HepG2 (cell line): Measurements from ENCODE around the gene TBC1D25. TPM values are rescaled to one million over a fixed set of nuclear protein-coding genes. Genes with fewer than 3 reads are reported as not detected.

Experiments used
- CREM ChIP-seq, 2 experiments: sonication (generic) in 1 of 2; formaldehyde crosslinking in 1 of 2; IDR thresholded peaks; 2 replicates each; pipeline versions ENCODE4 v1.4.0 to v1.6.1; 2016 to 2020; ENCODE audit warnings: antibody characterized with exemption in 1 of 2, mild to moderate bottlenecking in 1 of 2, missing genetic modification reagents in 1 of 2
- FOXA3 ChIP-seq: IDR thresholded peaks from 2 replicates; pipeline ENCODE4 v1.6.1; 2016; ENCODE audit warnings: missing genetic modification reagents, missing compliant biosample characterization
- GATAD1 ChIP-seq: IDR thresholded peaks from 2 replicates; pipeline ENCODE4 v1.6.1; 2016; ENCODE audit warnings: missing genetic modification reagents, missing compliant biosample characterization
- HOXA3 ChIP-seq: sonication (generic); formaldehyde crosslinking; IDR thresholded peaks from 2 replicates; pipeline ENCODE4 v1.5.0; 2020; ENCODE audit warnings: missing genetic modification reagents
- KDM2A ChIP-seq: sonication (generic); formaldehyde crosslinking; IDR thresholded peaks from 2 replicates; pipeline ENCODE4 v1.4.0; 2020; ENCODE audit warnings: low read depth, missing genetic modification reagents, borderline replicate concordance
- KDM4B ChIP-seq: sonication (generic); formaldehyde crosslinking; IDR thresholded peaks from 2 replicates; pipeline ENCODE4 v1.4.0; 2020; ENCODE audit warnings: missing genetic modification reagents
- MZF1 ChIP-seq: sonication (generic); formaldehyde crosslinking; IDR thresholded peaks from 2 replicates; pipeline ENCODE4 v1.8.1; 2023; ENCODE audit warnings: mild to moderate bottlenecking, missing genetic modification reagents, borderline replicate concordance
- NCOA2 ChIP-seq: sonication (generic); formaldehyde crosslinking; IDR thresholded peaks from 2 replicates; pipeline ENCODE4 v1.8.0; 2022; ENCODE audit warnings: inconsistent platforms
- NFKB2 ChIP-seq: sonication (generic); formaldehyde crosslinking; IDR thresholded peaks from 2 replicates; pipeline ENCODE4 v1.4.0; 2020; ENCODE audit warnings: missing genetic modification reagents, borderline replicate concordance
- NRL ChIP-seq: sonication (generic); formaldehyde crosslinking; IDR thresholded peaks from 2 replicates; pipeline ENCODE4 v1.5.0; 2020; ENCODE audit warnings: missing genetic modification reagents, mild to moderate bottlenecking, moderate library complexity, borderline replicate concordance
- PHF8 ChIP-seq: sonication (generic); formaldehyde crosslinking; IDR thresholded peaks from 2 replicates; pipeline ENCODE4 v1.5.0; 2020; ENCODE audit warnings: missing genetic modification reagents
- POLR2G ChIP-seq: fragments of 200-400 bp; formaldehyde crosslinking; IDR thresholded peaks from 2 replicates; pipeline ENCODE4 v1.6.1; 2018; ENCODE audit warnings: mild to moderate bottlenecking, low read depth, low read length, moderate library complexity
- RBAK ChIP-seq: sonication (generic); formaldehyde crosslinking; IDR thresholded peaks from 2 replicates; pipeline ENCODE4 v1.5.1; 2020; ENCODE audit warnings: mild to moderate bottlenecking, missing genetic modification reagents
- RBFOX2 ChIP-seq: fragments of 200-400 bp; formaldehyde crosslinking; IDR thresholded peaks from 2 replicates; pipeline ENCODE4 v1.6.1; 2017; ENCODE audit warnings: low read depth, mild to moderate bottlenecking, low read length
- RXRB ChIP-seq: IDR thresholded peaks from 2 replicates; pipeline ENCODE4 v1.6.1; 2016; ENCODE audit warnings: borderline replicate concordance, missing genetic modification reagents, missing compliant biosample characterization
- SIN3B ChIP-seq: fragments of 150-350 bp; IDR thresholded peaks from 2 replicates; pipeline ENCODE4 v1.6.1; 2014; ENCODE audit warnings: low read length
- YY1 ChIP-seq: IDR thresholded peaks from 2 replicates; pipeline ENCODE4 v1.6.1; 2011; ENCODE audit warnings: low read length, low read depth, moderate library complexity, mild to moderate bottlenecking; ENCODE audit not compliant: insufficient read depth, insufficient replicate concordance
- ZBTB49 ChIP-seq: sonication (generic); formaldehyde crosslinking; IDR thresholded peaks from 2 replicates; pipeline ENCODE4 v1.4.0; 2020; ENCODE audit warnings: missing genetic modification reagents, borderline replicate concordance
- ZFP91 ChIP-seq: sonication (generic); formaldehyde crosslinking; IDR thresholded peaks from 2 replicates; pipeline ENCODE4 v1.9.0; 2022; ENCODE audit warnings: missing genetic modification reagents, mild to moderate bottlenecking, borderline replicate concordance
- ZFX ChIP-seq: sonication (generic); formaldehyde crosslinking; IDR thresholded peaks from 2 replicates; pipeline ENCODE4 v1.4.0; 2020; ENCODE audit warnings: mild to moderate bottlenecking, low read depth, missing genetic modification reagents, moderate library complexity
- ZNF253 ChIP-seq: sonication (generic); formaldehyde crosslinking; IDR thresholded peaks from 2 replicates; pipeline ENCODE4 v1.8.0; 2022; ENCODE audit warnings: mild to moderate bottlenecking, missing genetic modification reagents, borderline replicate concordance
- ZNF563 ChIP-seq: sonication (generic); formaldehyde crosslinking; IDR thresholded peaks from 2 replicates; pipeline ENCODE4 v1.8.0; 2022; ENCODE audit warnings: mild to moderate bottlenecking, moderate library complexity, missing genetic modification reagents
- ZNF772 ChIP-seq: sonication (generic); formaldehyde crosslinking; IDR thresholded peaks from 2 replicates; pipeline ENCODE4 v1.5.0; 2020; ENCODE audit warnings: mild to moderate bottlenecking, missing genetic modification reagents
- polyA plus RNA-seq, 8 experiments: library from polyadenylated mRNA; depleted of rRNA in 3 of 8; stranded (reverse) in 7 of 8; unstranded in 1 of 8; fragments of >200 nt; fragmentation: Illumina TruSeq in 4 of 8; extraction: Trizol in 4 of 8; gene quantifications; 2 replicates each; pipeline versions ENCODE4 v1.2.1 to v1.2.3, GENCODE V29; 2011 to 2016; ENCODE audit warnings: low read depth in 4 of 8, missing spikeins in 1 of 8, mixed read lengths in 1 of 8; ENCODE audit not compliant: insufficient read depth in 1 of 8
- total RNA-seq, 5 experiments: library from RNA; depleted of rRNA; stranded (reverse); fragments of >200 nt; fragmentation: Illumina TruSeq; extraction: Trizol; gene quantifications; 2 replicates each; pipeline ENCODE4 v1.2.3, GENCODE V29; 2016; ENCODE audit warnings: low read depth in 1 of 5
- TF ChIP-seq, protein P1 (sequence below): sonication (generic); formaldehyde crosslinking; IDR thresholded peaks from 2 replicates; pipeline ENCODE4 v1.5.0; 2020; ENCODE audit warnings: missing genetic modification reagents

Gene TBC1D25
- total and polyA plus RNA-seq, 2 of the 13 experiments (the other 11 are each of a cell fraction or from before 2014, with no cell fraction given) = 3.5 to 4.7 TPM

DNA sequence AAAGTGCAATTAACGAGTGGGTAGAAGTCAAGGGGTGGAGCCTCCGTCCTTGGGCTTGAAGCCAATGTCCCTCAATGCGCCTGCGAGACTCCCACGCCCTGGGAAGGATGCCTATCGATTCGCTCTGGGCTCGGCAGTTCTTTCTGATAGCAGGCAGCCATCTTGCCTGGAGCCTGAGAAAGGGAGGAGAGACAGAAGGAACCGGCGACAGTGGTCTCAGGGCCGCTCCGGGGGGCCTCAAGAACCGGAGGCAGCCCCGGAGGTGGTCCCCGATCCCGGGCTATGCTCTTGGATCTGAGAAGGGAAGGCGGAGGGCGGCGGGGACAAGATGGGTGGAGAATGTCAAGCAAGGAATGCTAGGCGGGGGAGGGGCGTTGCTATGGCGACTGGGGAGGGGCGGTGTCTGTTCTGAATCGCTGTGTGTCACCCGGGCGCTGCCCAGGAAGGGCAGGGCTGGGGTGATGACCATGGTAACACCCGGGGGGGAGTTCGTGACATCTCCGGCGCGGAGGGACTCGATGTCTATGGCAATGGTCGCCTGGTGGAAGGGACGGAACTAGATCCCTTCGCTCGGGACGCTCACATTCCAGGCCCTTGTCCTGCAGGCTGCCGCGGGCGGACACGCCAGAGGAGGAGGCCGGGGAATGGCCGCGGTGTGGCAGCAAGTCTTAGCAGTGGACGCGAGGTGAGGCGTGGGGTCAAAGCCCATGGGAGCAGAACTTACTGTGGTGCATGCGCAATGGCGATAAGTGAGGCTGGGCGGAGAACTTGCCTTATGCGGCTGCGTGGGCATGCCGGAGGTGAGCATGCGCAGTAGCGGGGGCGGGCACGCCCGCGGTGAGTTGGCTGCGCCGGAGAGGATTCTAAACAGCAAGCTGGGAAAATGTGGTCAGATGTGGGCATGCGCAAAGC, 58.1 kb downstream of the TBC1D25 start, which contains the start of gene WDR13 (continued):
- TF ChIP-seq NRL (peak; percentile 9; the same call in 1 of the 2 replicates), POLR2G (peak; percentile 83), GATAD1 (CRISPR knock-in tag) (peak; percentile 65; the same call in 1 of the 2 replicates), YY1 (peak; percentile 95), RXRB (peak; percentile 8; the same call in 1 of the 2 replicates), SIN3B (no peak), FOXA3 (peak; percentile 17; the same call in 1 of the 2 replicates), MZF1 (CRISPR knock-in tag) (no peak), NFKB2 (peak; percentile 50; the same call in 1 of the 2 replicates), ZFP91 (peak; percentile 47; the same call in 1 of the 2 replicates), ZBTB49 (CRISPR knock-in tag) (no peak), CREM (IDR thresholded peaks at IDR 0.05) (peak; percentile 26; the same call in 1 of the 2 replicates), CREM (CRISPR knock-in tag; IDR thresholded peaks at IDR 0.05) (no peak), HOXA3 (CRISPR knock-in tag) (peak; percentile 77), KDM2A (CRISPR knock-in tag) (peak; percentile 57; the same call in 1 of the 2 replicates), ZNF563 (peak; percentile 10; the same call in 1 of the 2 replicates), ZNF253 (CRISPR knock-in tag) (no peak), RBFOX2 (peak; percentile 94), ZNF772 (0 out of 2 replicates have a peak, but pooled peaks have one; percentile 46), KDM4B (no peak), ZFX (peak; percentile 57; the same call in 1 of the 2 replicates), RBAK (CRISPR knock-in tag) (no peak), NCOA2 (no peak), PHF8 (CRISPR knock-in tag) (peak; percentile 74)
- TF ChIP-seq, protein P1, sequence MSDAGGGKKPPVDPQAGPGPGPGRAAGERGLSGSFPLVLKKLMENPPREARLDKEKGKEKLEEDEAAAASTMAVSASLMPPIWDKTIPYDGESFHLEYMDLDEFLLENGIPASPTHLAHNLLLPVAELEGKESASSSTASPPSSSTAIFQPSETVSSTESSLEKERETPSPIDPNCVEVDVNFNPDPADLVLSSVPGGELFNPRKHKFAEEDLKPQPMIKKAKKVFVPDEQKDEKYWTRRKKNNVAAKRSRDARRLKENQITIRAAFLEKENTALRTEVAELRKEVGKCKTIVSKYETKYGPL = no peak
